HUES48 (cell line): Measurements from ENCODE around the gene TMED10.

Experiments
- H3K27ac ChIP-seq: one replicate; pipeline ENCODE4 v1.7.0; 2013; ENCODE audit warnings: low read depth, low read length, inconsistent platforms
- H3K27me3 ChIP-seq: 2 replicates; pipeline ENCODE4 v1.6.1; 2013; ENCODE audit warnings: mild to moderate bottlenecking, low read length; ENCODE audit not compliant: control insufficient read depth, insufficient read depth
- H3K36me3 ChIP-seq: 2 replicates; pipeline ENCODE4 v1.6.1; 2013; ENCODE audit warnings: low read length; ENCODE audit not compliant: control insufficient read depth, insufficient read depth
- H3K4me1 ChIP-seq: 2 replicates; pipeline ENCODE4 v1.6.1; 2013; ENCODE audit warnings: mild to moderate bottlenecking, low read length; ENCODE audit not compliant: control insufficient read depth, insufficient read depth
- H3K4me3 ChIP-seq: 2 replicates; pipeline ENCODE4 v1.5.1; 2013; ENCODE audit warnings: mild to moderate bottlenecking, low read depth, low read length
- H3K9ac ChIP-seq: 2 replicates; pipeline ENCODE4 v1.6.1; 2013; ENCODE audit warnings: mild to moderate bottlenecking, low read depth, low read length, moderate library complexity
- H3K9me3 ChIP-seq: 2 replicates; pipeline ENCODE4 v1.6.1; 2013; ENCODE audit warnings: low read length; ENCODE audit not compliant: control insufficient read depth, insufficient read depth

The TMED10 gene

GRCh38 chr14:75084513-75084912, 91.9 kb downstream of the TMED10 start:
- H3K36me3 ChIP-seq = peaks cover 61% of the 10 kb centered on the region

GRCh38 chr14:75083271-75083670, 93.1 kb downstream of the TMED10 start:
- Histone ChIP-seq H3K4me3 (no peak overlapping the region), H3K36me3 (peaks cover 58% of the 10 kb centered on the region), H3K9me3 (no peaks in the 10 kb centered on the region), H3K27ac (no peak overlapping the region), H3K4me1 (no peaks in the 10 kb centered on the region), H3K9ac (no peak overlapping the region), H3K27me3 (no peaks in the 10 kb centered on the region)

More at GRCh38 chr14:75084513-75084912, 91.9 kb downstream of the TMED10 start:
- Histone ChIP-seq H3K27ac (no peak overlapping the region), H3K4me3 (no peak overlapping the region), H3K27me3 (no peaks in the 10 kb centered on the region), H3K4me1 (no peaks in the 10 kb centered on the region), H3K9me3 (no peaks in the 10 kb centered on the region), H3K9ac (no peak overlapping the region)

- H3K36me3 ChIP-seq = peaks cover 43% of the 10 kb centered on the region
These were observed 94.7 kb downstream of the TMED10 start for GRCh38 chr14:75081660-75082229.

More at GRCh38 chr14:75081660-75082229, 94.7 kb downstream of the TMED10 start:
- no peaks in the 10 kb centered on the region for H3K9me3 ChIP-seq
- H3K9ac ChIP-seq = no peak overlapping the region
- H3K27me3 ChIP-seq = no peaks in the 10 kb centered on the region
- no peak overlapping the region for H3K4me3 ChIP-seq
- H3K4me1 ChIP-seq = no peaks in the 10 kb centered on the region
- H3K27ac ChIP-seq = no peak overlapping the region
